K562 (cell line): ENCODE measurements around the gene C16orf89. TPM values are rescaled to one million over a fixed set of nuclear protein-coding genes. Genes with fewer than 3 reads are reported as not detected.

Experiments used
- CBX8 ChIP-seq: fragments of 200-600 bp; sonication (generic); IDR thresholded peaks from 2 replicates; pipeline ENCODE4 v1.6.1; 2012; ENCODE audit warnings: borderline replicate concordance, mixed run types, low read depth, mild to moderate bottlenecking, moderate library complexity, mixed read lengths, low read length, control low read depth, inconsistent platforms; ENCODE audit not compliant: poor library complexity, severe bottlenecking; ENCODE audit errors: extremely low read depth
- CHCHD3 ChIP-seq: fragments of 250-450 bp; sonication (Bioruptor Pico); IDR thresholded peaks from 2 replicates; pipeline ENCODE4 v2.1.2; 2022; ENCODE audit warnings: mild to moderate bottlenecking
- HSF4 ChIP-seq: fragments of 250-450 bp; sonication (Bioruptor Pico); IDR thresholded peaks from 2 replicates; pipeline ENCODE4 v2.1.2; 2022; ENCODE audit warnings: mild to moderate bottlenecking, moderate library complexity, borderline replicate concordance
- KLF10 ChIP-seq: fragments of 250-450 bp; sonication (Bioruptor Pico); IDR thresholded peaks from 2 replicates; pipeline ENCODE4 v1.6.1; 2021; ENCODE audit warnings: matching md5 sums
- POU5F1 ChIP-seq: fragments of 150-350 bp; IDR thresholded peaks from 2 replicates; pipeline ENCODE4 v1.6.1; 2014; ENCODE audit warnings: borderline replicate concordance, low read length, low read depth, mild to moderate bottlenecking; ENCODE audit not compliant: partially characterized antibody
- PURB ChIP-seq: sonication (generic); formaldehyde crosslinking; IDR thresholded peaks from 2 replicates; pipeline ENCODE4 v1.9.0; 2021; ENCODE audit warnings: low read depth, mild to moderate bottlenecking, missing genetic modification reagents
- RFX1 ChIP-seq: fragments of 450-650 bp; IDR thresholded peaks from 2 replicates; pipeline ENCODE4 v1.6.1; 2016; ENCODE audit warnings: mild to moderate bottlenecking, moderate library complexity
- RUNX1 ChIP-seq: sonication (generic); IDR thresholded peaks from 2 replicates; pipeline ENCODE4 v1.6.1; 2016; ENCODE audit warnings: antibody characterized with exemption, low read depth
- TBL1XR1 ChIP-seq, 2 experiments: IDR thresholded peaks; 2 replicates each; pipeline ENCODE4 v1.6.1; 2012; ENCODE audit warnings: improper control_type of control experiment in 2 of 2, low read length in 2 of 2, mild to moderate bottlenecking in 1 of 2
- TEAD2 ChIP-seq: fragments of 450-650 bp; IDR thresholded peaks from 2 replicates; pipeline ENCODE4 v1.6.1; 2016; ENCODE audit warnings: missing genetic modification characterization, control low read depth, missing compliant biosample characterization
- TRIM28 ChIP-seq: fragments of 450-650 bp; IDR thresholded peaks from 2 replicates; pipeline ENCODE4 v1.6.1; 2017
- YBX1 ChIP-seq: fragments of 450-650 bp; IDR thresholded peaks from 2 replicates; pipeline ENCODE4 v1.7.1; 2016; ENCODE audit warnings: mild to moderate bottlenecking
- ZFP1 ChIP-seq: fragments of 450-650 bp; formaldehyde crosslinking; IDR thresholded peaks from 2 replicates; pipeline ENCODE4 v1.4.0; 2020; ENCODE audit warnings: mild to moderate bottlenecking, mixed read lengths
- ZNF133 ChIP-seq: fragments of 250-450 bp; sonication (Bioruptor Pico); IDR thresholded peaks from 2 replicates; pipeline ENCODE4 v1.4.0; 2020; ENCODE audit warnings: mild to moderate bottlenecking
- ZNF134 ChIP-seq: fragments of 250-450 bp; sonication (Bioruptor Pico); conservative IDR thresholded peaks from 2 replicates; pipeline ENCODE4 v1.4.0; 2020
- ZNF444 ChIP-seq: fragments of 250-450 bp; sonication (Bioruptor Pico); IDR thresholded peaks from 2 replicates; pipeline ENCODE4 v1.4.0; 2020; ENCODE audit warnings: mild to moderate bottlenecking, moderate library complexity
- polyA plus RNA-seq, 8 experiments: library from polyadenylated mRNA; depleted of rRNA in 4 of 8; stranded (reverse) in 5 of 8; unstranded in 3 of 8; fragments of >200 nt; fragmentation: Nextera tagmentation in 2 of 8; fragmentation: Illumina TruSeq in 1 of 8; extraction: Ambion mirVana in 2 of 8; extraction: Trizol in 1 of 8; gene quantifications; 2 replicates each; pipeline versions ENCODE4 v1.2.1 to v1.2.3, GENCODE V29; 2011 to 2014; ENCODE audit warnings: inconsistent platforms in 1 of 8, missing spikeins in 1 of 8
- total RNA-seq, 7 experiments: library from RNA; depleted of rRNA in 6 of 7; stranded (reverse); fragments of >200 nt in 6 of 7; fragmentation: Illumina TruSeq in 2 of 7; extraction: Trizol in 2 of 7; gene quantifications; 2 replicates each; pipeline versions ENCODE4 v1.2.1 to v1.2.3, GENCODE V29; 2011 to 2021; ENCODE audit warnings: low replicate concordance in 1 of 7
- TF ChIP-seq, protein P1 (sequence below): fragments of 450-650 bp; IDR thresholded peaks from 2 replicates; pipeline ENCODE4 v1.6.1; 2016; ENCODE audit warnings: mild to moderate bottlenecking, moderate library complexity

The C16orf89 gene
- total and polyA plus RNA-seq, 9 of the 15 experiments (the other 6 are each of a cell fraction or from before 2014, with no cell fraction given) = not detected

DNA sequence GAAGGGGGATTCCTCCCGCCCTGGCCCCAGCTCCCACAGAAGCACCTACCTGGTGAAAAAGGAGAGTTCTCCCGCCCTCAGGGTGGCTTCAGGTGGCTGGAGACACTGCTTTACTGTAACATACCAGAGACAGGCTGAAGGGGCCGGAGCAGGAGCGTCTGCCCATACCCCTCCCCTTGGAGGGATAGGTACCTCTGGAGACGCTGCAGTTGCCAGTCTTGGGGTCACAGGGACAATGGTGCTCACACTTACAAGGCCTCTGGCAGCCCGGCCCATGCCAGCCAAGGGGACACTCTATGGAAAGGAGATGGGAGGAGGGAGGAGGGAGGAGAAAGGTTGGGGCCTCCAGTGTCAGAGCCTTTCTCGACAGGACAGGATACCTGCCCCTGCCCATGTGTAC, 38.7 kb downstream of the C16orf89 start (continued):
- TF ChIP-seq, protein P1, sequence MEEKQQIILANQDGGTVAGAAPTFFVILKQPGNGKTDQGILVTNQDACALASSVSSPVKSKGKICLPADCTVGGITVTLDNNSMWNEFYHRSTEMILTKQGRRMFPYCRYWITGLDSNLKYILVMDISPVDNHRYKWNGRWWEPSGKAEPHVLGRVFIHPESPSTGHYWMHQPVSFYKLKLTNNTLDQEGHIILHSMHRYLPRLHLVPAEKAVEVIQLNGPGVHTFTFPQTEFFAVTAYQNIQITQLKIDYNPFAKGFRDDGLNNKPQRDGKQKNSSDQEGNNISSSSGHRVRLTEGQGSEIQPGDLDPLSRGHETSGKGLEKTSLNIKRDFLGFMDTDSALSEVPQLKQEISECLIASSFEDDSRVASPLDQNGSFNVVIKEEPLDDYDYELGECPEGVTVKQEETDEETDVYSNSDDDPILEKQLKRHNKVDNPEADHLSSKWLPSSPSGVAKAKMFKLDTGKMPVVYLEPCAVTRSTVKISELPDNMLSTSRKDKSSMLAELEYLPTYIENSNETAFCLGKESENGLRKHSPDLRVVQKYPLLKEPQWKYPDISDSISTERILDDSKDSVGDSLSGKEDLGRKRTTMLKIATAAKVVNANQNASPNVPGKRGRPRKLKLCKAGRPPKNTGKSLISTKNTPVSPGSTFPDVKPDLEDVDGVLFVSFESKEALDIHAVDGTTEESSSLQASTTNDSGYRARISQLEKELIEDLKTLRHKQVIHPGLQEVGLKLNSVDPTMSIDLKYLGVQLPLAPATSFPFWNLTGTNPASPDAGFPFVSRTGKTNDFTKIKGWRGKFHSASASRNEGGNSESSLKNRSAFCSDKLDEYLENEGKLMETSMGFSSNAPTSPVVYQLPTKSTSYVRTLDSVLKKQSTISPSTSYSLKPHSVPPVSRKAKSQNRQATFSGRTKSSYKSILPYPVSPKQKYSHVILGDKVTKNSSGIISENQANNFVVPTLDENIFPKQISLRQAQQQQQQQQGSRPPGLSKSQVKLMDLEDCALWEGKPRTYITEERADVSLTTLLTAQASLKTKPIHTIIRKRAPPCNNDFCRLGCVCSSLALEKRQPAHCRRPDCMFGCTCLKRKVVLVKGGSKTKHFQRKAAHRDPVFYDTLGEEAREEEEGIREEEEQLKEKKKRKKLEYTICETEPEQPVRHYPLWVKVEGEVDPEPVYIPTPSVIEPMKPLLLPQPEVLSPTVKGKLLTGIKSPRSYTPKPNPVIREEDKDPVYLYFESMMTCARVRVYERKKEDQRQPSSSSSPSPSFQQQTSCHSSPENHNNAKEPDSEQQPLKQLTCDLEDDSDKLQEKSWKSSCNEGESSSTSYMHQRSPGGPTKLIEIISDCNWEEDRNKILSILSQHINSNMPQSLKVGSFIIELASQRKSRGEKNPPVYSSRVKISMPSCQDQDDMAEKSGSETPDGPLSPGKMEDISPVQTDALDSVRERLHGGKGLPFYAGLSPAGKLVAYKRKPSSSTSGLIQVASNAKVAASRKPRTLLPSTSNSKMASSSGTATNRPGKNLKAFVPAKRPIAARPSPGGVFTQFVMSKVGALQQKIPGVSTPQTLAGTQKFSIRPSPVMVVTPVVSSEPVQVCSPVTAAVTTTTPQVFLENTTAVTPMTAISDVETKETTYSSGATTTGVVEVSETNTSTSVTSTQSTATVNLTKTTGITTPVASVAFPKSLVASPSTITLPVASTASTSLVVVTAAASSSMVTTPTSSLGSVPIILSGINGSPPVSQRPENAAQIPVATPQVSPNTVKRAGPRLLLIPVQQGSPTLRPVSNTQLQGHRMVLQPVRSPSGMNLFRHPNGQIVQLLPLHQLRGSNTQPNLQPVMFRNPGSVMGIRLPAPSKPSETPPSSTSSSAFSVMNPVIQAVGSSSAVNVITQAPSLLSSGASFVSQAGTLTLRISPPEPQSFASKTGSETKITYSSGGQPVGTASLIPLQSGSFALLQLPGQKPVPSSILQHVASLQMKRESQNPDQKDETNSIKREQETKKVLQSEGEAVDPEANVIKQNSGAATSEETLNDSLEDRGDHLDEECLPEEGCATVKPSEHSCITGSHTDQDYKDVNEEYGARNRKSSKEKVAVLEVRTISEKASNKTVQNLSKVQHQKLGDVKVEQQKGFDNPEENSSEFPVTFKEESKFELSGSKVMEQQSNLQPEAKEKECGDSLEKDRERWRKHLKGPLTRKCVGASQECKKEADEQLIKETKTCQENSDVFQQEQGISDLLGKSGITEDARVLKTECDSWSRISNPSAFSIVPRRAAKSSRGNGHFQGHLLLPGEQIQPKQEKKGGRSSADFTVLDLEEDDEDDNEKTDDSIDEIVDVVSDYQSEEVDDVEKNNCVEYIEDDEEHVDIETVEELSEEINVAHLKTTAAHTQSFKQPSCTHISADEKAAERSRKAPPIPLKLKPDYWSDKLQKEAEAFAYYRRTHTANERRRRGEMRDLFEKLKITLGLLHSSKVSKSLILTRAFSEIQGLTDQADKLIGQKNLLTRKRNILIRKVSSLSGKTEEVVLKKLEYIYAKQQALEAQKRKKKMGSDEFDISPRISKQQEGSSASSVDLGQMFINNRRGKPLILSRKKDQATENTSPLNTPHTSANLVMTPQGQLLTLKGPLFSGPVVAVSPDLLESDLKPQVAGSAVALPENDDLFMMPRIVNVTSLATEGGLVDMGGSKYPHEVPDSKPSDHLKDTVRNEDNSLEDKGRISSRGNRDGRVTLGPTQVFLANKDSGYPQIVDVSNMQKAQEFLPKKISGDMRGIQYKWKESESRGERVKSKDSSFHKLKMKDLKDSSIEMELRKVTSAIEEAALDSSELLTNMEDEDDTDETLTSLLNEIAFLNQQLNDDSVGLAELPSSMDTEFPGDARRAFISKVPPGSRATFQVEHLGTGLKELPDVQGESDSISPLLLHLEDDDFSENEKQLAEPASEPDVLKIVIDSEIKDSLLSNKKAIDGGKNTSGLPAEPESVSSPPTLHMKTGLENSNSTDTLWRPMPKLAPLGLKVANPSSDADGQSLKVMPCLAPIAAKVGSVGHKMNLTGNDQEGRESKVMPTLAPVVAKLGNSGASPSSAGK = no peak
- TF ChIP-seq CBX8 = no peak
- no peak for TF ChIP-seq POU5F1
- no peak for TF ChIP-seq TRIM28
- no peak for TF ChIP-seq ZFP1 (CRISPR knock-in tag)
- no peak for TF ChIP-seq ZNF133
- no peak for TF ChIP-seq HSF4 (CRISPR knock-in tag)
- TF ChIP-seq RUNX1 = no peak
- no peak for TF ChIP-seq TEAD2
- TF ChIP-seq PURB = no peak
- no peak for TF ChIP-seq ZNF134 (CRISPR knock-in tag)
- no peak for TF ChIP-seq TBL1XR1 (IDR thresholded peaks at IDR 0.05; ENCODE audit: low read length in 2 of 2)
- TF ChIP-seq YBX1 = no peak
- TF ChIP-seq ZNF444 (CRISPR knock-in tag) = no peak
- TF ChIP-seq CHCHD3 (CRISPR knock-in tag) = no peak
- no peak for TF ChIP-seq KLF10 (CRISPR knock-in tag)
- TF ChIP-seq RFX1 = no peak
